NB4 (cell line): ENCODE data around the gene DYNLT1.
"Not testable (repeated sequence)": the region's sequence is repeated elsewhere in the genome, so short reads cannot be mapped to it uniquely, and the experiment has no call there.

Experiments
- DNase-seq: peaks from one replicate; pipeline ENCODE4 v3.0.0; 2010; ENCODE audit warnings: low read depth
- H3K4me3 ChIP-seq: one replicate; pipeline ENCODE4 v1.5.1; 2011; ENCODE audit warnings: mild to moderate bottlenecking, low read depth, low read length, moderate library complexity
- MYC ChIP-seq: IDR thresholded peaks from 2 replicates; pipeline ENCODE4 v1.6.1; 2011; ENCODE audit warnings: low read depth, low read length
- POLR2A ChIP-seq: IDR thresholded peaks from 2 replicates; pipeline ENCODE4 v1.6.1; 2011; ENCODE audit warnings: mild to moderate bottlenecking; ENCODE audit not compliant: insufficient read length; ENCODE audit errors: extremely low read depth
- TF ChIP-seq, protein P1 (sequence below): IDR thresholded peaks from 2 replicates; pipeline ENCODE4 v1.6.1; 2011; ENCODE audit warnings: low read depth, low read length
- TF ChIP-seq, protein P2 (sequence below): IDR thresholded peaks from one replicate; pipeline ENCODE4 v1.5.1; 2012; ENCODE audit warnings: low read depth, low read length

DYNLT1 gene

DNA sequence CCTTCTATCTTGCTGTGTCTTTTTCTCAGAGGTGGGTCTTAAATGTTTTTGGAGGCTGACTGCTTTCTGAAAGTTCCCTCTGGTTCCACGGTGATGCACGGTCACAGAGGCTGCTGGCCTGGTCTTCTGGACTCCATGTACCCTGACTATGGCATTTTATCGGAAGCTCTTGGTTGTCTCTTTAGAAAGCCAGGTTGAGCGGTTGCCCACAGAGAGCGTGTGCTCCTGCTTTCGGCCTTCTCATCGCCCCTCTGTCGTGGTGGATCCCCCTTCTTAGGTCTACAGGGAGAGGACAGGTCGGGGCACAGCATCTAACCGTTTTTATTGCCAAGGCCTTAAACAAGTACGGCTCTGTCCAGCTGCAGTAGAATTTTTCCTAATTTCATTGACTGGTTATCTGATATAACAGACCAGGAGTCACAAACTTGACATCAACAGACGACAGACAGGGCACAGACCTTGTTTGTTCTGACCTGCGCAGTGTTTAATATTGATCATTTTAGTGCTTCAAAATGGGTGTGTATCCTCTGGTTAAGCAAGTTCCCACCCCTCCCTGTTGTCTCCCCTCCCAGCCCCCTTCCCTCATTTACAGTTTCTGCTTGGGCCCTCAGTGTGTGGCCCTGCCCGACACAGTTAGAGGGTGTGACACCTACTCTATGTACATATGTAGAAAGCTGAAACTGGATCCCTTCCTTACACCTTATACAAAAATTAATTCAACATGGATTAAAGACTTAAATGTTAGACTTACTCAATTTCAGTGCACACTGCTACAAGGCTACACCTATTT, 30.0 kb upstream of the DYNLT1 start:
- DNase-seq, result no peak
- no peak overlapping the region for H3K4me3 ChIP-seq
- TF ChIP-seq POLR2A (no peak), MYC (no peak)
- TF ChIP-seq, protein P1, sequence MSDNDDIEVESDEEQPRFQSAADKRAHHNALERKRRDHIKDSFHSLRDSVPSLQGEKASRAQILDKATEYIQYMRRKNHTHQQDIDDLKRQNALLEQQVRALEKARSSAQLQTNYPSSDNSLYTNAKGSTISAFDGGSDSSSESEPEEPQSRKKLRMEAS, result no peak
- TF ChIP-seq, protein P2, sequence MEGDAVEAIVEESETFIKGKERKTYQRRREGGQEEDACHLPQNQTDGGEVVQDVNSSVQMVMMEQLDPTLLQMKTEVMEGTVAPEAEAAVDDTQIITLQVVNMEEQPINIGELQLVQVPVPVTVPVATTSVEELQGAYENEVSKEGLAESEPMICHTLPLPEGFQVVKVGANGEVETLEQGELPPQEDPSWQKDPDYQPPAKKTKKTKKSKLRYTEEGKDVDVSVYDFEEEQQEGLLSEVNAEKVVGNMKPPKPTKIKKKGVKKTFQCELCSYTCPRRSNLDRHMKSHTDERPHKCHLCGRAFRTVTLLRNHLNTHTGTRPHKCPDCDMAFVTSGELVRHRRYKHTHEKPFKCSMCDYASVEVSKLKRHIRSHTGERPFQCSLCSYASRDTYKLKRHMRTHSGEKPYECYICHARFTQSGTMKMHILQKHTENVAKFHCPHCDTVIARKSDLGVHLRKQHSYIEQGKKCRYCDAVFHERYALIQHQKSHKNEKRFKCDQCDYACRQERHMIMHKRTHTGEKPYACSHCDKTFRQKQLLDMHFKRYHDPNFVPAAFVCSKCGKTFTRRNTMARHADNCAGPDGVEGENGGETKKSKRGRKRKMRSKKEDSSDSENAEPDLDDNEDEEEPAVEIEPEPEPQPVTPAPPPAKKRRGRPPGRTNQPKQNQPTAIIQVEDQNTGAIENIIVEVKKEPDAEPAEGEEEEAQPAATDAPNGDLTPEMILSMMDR, result no peak

DNA sequence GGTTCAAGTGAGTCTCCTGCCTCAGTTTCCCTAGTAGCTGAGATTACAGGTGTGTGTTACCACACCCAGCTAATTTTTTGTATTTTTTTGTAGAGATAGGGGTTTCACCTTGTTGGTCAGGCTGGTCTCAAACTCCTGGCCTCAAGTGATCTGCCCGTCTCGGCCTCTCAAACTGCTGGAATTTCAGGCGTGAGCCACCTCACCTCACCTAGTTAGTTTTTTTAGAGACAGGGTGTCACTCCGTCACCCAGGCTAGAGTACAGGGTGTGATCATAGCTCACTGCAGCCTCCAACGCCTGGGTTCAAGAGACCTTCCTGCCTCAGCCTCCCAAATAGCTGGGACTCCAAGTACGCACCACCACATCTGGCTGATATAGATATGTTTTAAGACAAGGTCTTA, 28.2 kb upstream of the DYNLT1 start:
- DNase-seq, result no peak

DNA sequence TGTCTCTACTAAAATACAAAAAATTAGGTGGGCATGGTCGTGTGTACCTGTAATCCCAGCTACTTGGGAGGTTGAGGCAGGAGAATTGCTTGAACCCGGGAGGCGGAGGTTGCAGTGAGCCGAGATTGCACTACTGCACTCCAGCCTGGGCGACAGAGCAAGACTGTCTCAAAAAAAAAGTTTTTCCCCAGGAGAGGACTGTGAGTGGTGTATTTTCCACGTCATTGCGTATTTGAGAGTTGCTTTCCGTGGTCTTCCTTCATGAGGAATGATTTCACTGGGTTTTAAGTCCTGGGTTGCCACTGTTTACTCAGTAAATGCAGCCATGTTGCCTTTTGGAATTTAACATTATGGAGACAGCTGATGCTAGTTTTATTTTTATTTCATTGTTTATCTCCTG, 27.6 kb upstream of the DYNLT1 start:
- H3K4me3 ChIP-seq, DNase-seq: not testable (repeated sequence)

More for the DNA sequence above, 28.2 kb upstream of the DYNLT1 start:
- H3K4me3 ChIP-seq, result no peak overlapping the region
- TF ChIP-seq, protein P2, result no peak
- TF ChIP-seq MYC, result no peak
- TF ChIP-seq, protein P1, result no peak
- no peak for TF ChIP-seq POLR2A

DNA sequence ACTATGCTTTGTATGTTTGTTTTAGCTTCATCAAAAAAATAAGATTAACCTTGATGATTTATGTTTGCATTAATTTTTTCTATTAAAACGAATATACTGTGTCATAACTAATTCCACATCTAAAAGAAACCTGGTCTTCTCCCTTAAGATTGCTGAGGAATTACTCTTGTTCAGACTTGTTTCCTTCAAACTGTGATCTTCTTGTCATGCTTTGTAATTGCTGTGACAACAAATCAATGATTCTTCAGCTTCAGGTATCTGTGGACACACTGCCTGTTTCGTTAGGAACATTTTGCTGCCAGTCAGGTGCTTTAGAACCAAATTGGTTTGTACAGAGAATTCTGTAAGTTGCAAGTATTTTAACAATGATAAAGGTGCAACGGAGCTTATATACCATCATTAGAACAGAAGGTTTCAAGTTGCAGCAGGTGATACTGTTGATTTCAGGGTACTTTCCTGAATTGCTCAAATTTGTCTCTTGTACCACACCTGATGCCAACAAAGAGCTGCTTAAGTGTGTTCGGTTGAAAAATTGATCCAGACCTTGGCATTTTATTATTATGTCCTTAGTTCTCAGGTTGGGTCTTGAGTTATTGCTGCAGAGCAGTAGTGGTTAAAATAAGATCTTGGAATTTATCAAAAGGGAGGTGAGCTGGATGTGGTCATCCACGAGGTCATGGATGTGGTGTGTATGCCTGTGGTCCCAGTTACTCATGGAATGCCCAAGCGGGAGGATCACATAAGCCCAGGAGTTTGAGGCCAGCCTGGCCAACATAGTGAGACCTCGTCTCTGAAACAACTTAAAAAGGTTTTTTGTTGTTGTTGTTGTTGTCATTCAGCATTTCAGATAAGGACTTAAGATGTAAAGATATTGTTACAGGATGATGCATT, 24.8 kb upstream of the DYNLT1 start:
- no peak for DNase-seq
- TF ChIP-seq, protein P2, result no peak
- TF ChIP-seq MYC, result no peak
- TF ChIP-seq, protein P1, result no peak
- no peak overlapping the region for H3K4me3 ChIP-seq

DNA sequence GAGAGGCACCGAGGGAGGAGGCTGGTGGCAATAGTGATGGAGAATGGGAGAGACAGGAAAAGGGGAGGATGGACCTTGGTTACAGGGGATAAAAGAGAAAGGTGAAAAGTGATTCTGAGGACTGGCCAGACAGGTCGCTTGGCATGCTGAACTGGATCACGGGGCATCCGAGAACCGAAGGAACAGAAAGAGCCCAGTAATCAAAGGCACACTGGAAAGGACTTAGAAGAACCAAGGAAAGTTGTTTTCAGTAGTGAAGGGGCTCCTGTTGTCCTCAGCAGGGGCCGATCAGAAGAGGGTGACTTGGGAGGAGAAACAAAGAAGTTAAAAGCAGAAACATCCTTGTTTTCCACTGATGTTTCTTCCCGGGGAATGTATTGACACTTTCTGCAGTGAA, 24.2 kb upstream of the DYNLT1 start:
- DNase-seq, result no peak
- no peak overlapping the region for H3K4me3 ChIP-seq
- TF ChIP-seq, protein P2, result no peak

DNA sequence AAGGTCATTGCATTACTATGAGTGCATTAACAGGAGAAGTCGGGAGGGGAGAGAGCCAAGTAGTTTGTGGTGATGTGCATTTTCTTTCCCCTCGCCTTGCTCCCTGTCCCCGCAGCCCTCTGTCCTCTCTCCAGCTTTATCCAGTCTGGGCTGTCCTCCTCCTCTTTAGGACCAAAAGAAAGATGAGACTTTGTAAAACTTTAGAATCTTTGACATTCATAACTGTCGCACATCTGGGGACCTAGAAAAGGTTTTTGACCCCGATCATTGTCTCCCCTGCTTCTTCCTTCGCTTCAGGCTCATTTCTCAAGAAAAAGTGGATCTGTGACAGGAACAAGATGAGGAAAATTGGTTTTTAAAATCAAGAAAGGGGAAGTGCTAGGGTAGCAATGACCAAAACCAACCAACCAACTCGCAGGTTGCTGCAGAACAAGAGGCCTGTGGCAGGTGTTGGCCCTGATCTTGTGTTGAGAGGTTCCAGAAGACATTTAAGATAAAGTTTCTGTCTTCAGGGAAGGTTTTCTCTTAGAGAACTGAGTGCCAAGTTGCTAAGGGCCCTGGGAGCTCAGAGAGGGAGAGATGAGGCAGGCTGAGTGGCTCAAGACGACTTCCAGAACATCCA, 22.9 kb upstream of the DYNLT1 start:
- no peak overlapping the region for H3K4me3 ChIP-seq
- TF ChIP-seq, protein P2, result no peak
- TF ChIP-seq, protein P1, result no peak
- TF ChIP-seq MYC (no peak), POLR2A (no peak)
- DNase-seq, result peak; percentile 30
